ENCODE results near the gene BEND6. TPM values are rescaled to one million over a fixed set of nuclear protein-coding genes. Genes with fewer than 3 reads are reported as not detected.

BEND6 gene
- total RNA-seq, 3 donors from 2014 or later (not counting 1 experiment from before 2014, with no cell fraction given) = not detected

DNA sequence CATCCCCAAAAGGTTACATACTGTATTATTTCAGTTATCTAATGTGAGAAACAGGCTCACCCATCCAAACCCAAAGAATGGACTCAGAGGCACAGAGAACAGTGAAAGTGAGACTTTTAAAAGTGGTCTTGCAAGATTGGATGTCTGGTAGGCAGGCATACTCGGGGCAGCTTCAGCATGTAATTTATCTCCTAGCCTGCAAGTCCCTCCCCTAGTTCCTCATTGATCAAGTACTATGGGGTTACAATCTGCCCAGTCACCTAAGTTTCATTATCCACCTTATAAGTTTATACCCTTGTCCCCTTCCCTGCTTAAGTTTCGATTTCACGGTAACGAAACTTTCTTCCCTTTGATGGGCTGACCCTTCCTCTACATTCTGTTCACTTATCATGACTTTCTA lies 114.3 kb downstream of the BEND6 start:
- Mint-ChIP-seq H3K36me3 (no peaks in the 10 kb centered on the region), H3K9me3 (no peaks in the 10 kb centered on the region), H3K4me3 (no peak overlapping the region), H3K4me1 (no peaks in the 10 kb centered on the region), H3K27ac (no peak overlapping the region), H3K27me3 (ENCODE audit: low read depth in 2 of 2) (no peaks in the 10 kb centered on the region)
- H3K4me1 ChIP-seq (ENCODE audit: control insufficient read depth, insufficient read depth, low read length) = no peaks in the 10 kb centered on the region
- H3K27me3 ChIP-seq (ENCODE audit: control insufficient read depth, insufficient read depth, low read length) = no peaks in the 10 kb centered on the region
- 94% methylated on average over 4 of the region's 4 CpGs for WGBS (ENCODE audit: insufficient coverage)
- H3K4me3 ChIP-seq (ENCODE audit: low read length) = no peak overlapping the region
- no peaks in the 10 kb centered on the region for H3K9me3 ChIP-seq (ENCODE audit: control insufficient read depth, insufficient read depth, low read length)
- peaks cover 4% of the 10 kb centered on the region for H3K36me3 ChIP-seq (ENCODE audit: control insufficient read depth, insufficient read depth, low read length)
- intact Hi-C loops (cut with micrococcal nuclease) = no loop called here
- ATAC-seq (no peak), DNase-seq (no peak)
- TF ChIP-seq, protein P1, sequence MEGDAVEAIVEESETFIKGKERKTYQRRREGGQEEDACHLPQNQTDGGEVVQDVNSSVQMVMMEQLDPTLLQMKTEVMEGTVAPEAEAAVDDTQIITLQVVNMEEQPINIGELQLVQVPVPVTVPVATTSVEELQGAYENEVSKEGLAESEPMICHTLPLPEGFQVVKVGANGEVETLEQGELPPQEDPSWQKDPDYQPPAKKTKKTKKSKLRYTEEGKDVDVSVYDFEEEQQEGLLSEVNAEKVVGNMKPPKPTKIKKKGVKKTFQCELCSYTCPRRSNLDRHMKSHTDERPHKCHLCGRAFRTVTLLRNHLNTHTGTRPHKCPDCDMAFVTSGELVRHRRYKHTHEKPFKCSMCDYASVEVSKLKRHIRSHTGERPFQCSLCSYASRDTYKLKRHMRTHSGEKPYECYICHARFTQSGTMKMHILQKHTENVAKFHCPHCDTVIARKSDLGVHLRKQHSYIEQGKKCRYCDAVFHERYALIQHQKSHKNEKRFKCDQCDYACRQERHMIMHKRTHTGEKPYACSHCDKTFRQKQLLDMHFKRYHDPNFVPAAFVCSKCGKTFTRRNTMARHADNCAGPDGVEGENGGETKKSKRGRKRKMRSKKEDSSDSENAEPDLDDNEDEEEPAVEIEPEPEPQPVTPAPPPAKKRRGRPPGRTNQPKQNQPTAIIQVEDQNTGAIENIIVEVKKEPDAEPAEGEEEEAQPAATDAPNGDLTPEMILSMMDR (IDR thresholded peaks at IDR 0.05) = no peak
- H3K27ac ChIP-seq (ENCODE audit: low read length) = no peak overlapping the region

DNA sequence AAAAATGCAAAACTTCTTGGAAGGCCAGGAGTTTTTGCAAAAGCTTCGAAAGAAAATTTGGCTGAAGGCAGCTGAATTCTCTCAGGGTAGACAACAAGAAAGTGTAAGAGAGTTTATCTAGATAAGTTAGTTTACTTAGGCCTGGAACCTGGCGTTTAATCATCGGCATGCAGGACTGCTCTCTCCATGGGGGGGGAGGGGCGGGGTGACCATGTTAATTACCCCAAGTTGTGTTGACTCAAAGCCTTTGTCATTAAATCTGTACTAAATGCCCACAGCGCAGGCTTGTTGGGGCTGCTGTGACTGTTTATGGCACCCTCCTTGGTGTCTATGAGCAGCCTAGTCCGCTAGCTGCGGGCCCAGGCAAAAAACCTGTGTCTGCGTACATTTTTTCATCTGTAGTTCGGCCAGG lies 115.0 kb downstream of the BEND6 start:
- no peak overlapping the region for H3K4me3 Mint-ChIP-seq
- H3K4me1 ChIP-seq (ENCODE audit: control insufficient read depth, insufficient read depth, low read length) = no peaks in the 10 kb centered on the region
- no peak overlapping the region for H3K4me3 ChIP-seq (ENCODE audit: low read length)
- DNase-seq (no peak), ATAC-seq (no peak)
- H3K27ac ChIP-seq (ENCODE audit: low read length) = no peak overlapping the region
- peaks cover 4% of the 10 kb centered on the region for H3K36me3 ChIP-seq (ENCODE audit: control insufficient read depth, insufficient read depth, low read length)
- H3K9me3 Mint-ChIP-seq = no peaks in the 10 kb centered on the region
- no peak overlapping the region for H3K27ac Mint-ChIP-seq
- H3K27me3 ChIP-seq (ENCODE audit: control insufficient read depth, insufficient read depth, low read length) = no peaks in the 10 kb centered on the region
- intact Hi-C loops (cut with micrococcal nuclease) = no loop called here
- 96% methylated on average over 9 of the region's 9 CpGs for WGBS (ENCODE audit: insufficient coverage)
- H3K4me1 Mint-ChIP-seq = no peaks in the 10 kb centered on the region
- no peaks in the 10 kb centered on the region for H3K36me3 Mint-ChIP-seq
- TF ChIP-seq, protein P1 (IDR thresholded peaks at IDR 0.05) = no peak
- no peaks in the 10 kb centered on the region for H3K9me3 ChIP-seq (ENCODE audit: control insufficient read depth, insufficient read depth, low read length)
- no peaks in the 10 kb centered on the region for H3K27me3 Mint-ChIP-seq (ENCODE audit: low read depth in 2 of 2)

DNA sequence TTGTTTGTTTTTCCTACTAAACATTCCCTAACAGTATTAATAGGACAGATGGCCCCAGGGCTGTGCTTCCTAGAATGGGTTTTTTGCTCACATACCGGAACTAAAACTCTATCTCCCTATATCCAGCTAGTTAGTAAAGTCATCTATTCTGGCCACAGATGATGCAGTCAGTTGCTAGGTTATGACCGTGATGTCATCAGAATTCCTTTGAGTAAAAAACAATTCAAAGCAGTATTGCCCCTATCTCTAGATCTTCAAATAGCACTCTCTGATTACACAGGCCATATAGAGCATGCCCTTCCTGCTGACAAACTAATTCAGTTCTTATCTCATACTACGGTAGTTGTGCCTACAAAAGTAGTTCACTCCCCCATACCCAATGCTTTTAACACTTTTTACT lies 117.2 kb downstream of the BEND6 start:
- WGBS (ENCODE audit: insufficient coverage) = 93% methylated on average over 3 of the region's 3 CpGs
- no peaks in the 10 kb centered on the region for H3K36me3 ChIP-seq (ENCODE audit: control insufficient read depth, insufficient read depth, low read length)
- no peaks in the 10 kb centered on the region for H3K4me1 Mint-ChIP-seq
- no peaks in the 10 kb centered on the region for H3K4me1 ChIP-seq (ENCODE audit: control insufficient read depth, insufficient read depth, low read length)
- H3K9me3 Mint-ChIP-seq = no peaks in the 10 kb centered on the region
- no peak overlapping the region for H3K27ac Mint-ChIP-seq
- intact Hi-C loops (cut with micrococcal nuclease) = no loop called here
- H3K4me3 ChIP-seq (ENCODE audit: low read length) = no peak overlapping the region
- no peak overlapping the region for H3K4me3 Mint-ChIP-seq
- DNase-seq (no peak), ATAC-seq (no peak)
- no peaks in the 10 kb centered on the region for H3K27me3 ChIP-seq (ENCODE audit: control insufficient read depth, insufficient read depth, low read length)
- H3K27me3 Mint-ChIP-seq (ENCODE audit: low read depth in 2 of 2) = no peaks in the 10 kb centered on the region
- no peak overlapping the region for H3K27ac ChIP-seq (ENCODE audit: low read length)
- H3K36me3 Mint-ChIP-seq = no peaks in the 10 kb centered on the region
- TF ChIP-seq, protein P1 (IDR thresholded peaks at IDR 0.05) = no peak
- no peaks in the 10 kb centered on the region for H3K9me3 ChIP-seq (ENCODE audit: control insufficient read depth, insufficient read depth, low read length)

DNA sequence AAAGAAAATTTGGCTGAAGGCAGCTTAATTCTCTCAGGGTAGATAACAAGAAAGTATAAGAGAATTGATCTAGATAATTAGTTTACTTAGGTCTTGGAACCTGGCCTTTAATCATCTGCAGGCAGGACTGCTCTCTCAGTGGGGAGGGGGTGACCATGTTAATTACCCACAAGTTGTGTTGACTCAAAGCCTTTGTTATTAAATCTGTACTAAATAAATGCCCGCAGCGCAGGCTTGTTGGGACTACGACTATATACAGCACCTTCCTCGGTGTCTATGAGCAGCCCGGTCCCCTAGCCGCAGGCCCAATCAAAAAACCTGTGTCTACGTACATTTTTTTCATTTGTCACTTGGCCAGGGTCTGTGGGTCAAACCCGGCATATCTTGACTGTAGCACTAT lies 119.5 kb downstream of the BEND6 start:
- no peak overlapping the region for H3K4me3 ChIP-seq (ENCODE audit: low read length)
- no peaks in the 10 kb centered on the region for H3K27me3 Mint-ChIP-seq (ENCODE audit: low read depth in 2 of 2)
- no peak for DNase-seq

More for the DNA sequence above, 119.5 kb downstream of the BEND6 start:
- no peak overlapping the region for H3K27ac Mint-ChIP-seq
- H3K36me3 Mint-ChIP-seq = no peaks in the 10 kb centered on the region
- H3K9me3 ChIP-seq (ENCODE audit: control insufficient read depth, insufficient read depth, low read length) = no peaks in the 10 kb centered on the region
- no peaks in the 10 kb centered on the region for H3K4me1 Mint-ChIP-seq
- H3K36me3 ChIP-seq (ENCODE audit: control insufficient read depth, insufficient read depth, low read length) = no peaks in the 10 kb centered on the region
- H3K27ac ChIP-seq (ENCODE audit: low read length) = no peak overlapping the region
- intact Hi-C loops (cut with micrococcal nuclease) = no loop called here
- WGBS (ENCODE audit: insufficient coverage) = 97% methylated on average over 8 of the region's 8 CpGs
- no peak overlapping the region for H3K4me3 Mint-ChIP-seq
- TF ChIP-seq, protein P1 (IDR thresholded peaks at IDR 0.05) = no peak
- no peaks in the 10 kb centered on the region for H3K27me3 ChIP-seq (ENCODE audit: control insufficient read depth, insufficient read depth, low read length)
- no peaks in the 10 kb centered on the region for H3K4me1 ChIP-seq (ENCODE audit: control insufficient read depth, insufficient read depth, low read length)
- no peak for ATAC-seq
- no peaks in the 10 kb centered on the region for H3K9me3 Mint-ChIP-seq

Data from natural killer cell (primary cell).